Lower lobe of right lung (tissue), 2 donors: ENCODE data around the gene MYCL. TPM values are rescaled to one million over a fixed set of nuclear protein-coding genes. Genes with fewer than 3 reads are reported as not detected.
"Not testable (repeated sequence)": the region's sequence is repeated elsewhere in the genome, so short reads cannot be mapped to it uniquely, and the experiment has no call there.

Experiments
- ATAC-seq, 2 donors: fragments of 200-7000 bp; cut with Tn5 transposase; one replicate each; pipeline ENCODE4 v1.9.1; 2020 to 2022; ENCODE audit warnings: mild to moderate bottlenecking in 2 of 2, moderate library complexity in 2 of 2
- DNase-seq: peaks from one replicate; pipeline ENCODE4 v3.0.0-alpha.2; 2020
- H3K27ac ChIP-seq: fragments of 200-600 bp; one replicate; pipeline ENCODE4 v1.8.0; 2022
- H3K27me3 ChIP-seq: fragments of 200-600 bp; one replicate; pipeline ENCODE4 v1.8.0; 2022; ENCODE audit warnings: low read depth
- H3K36me3 ChIP-seq: fragments of 200-600 bp; one replicate; pipeline ENCODE4 v1.8.0; 2022; ENCODE audit warnings: mild to moderate bottlenecking
- H3K4me1 ChIP-seq: fragments of 200-600 bp; one replicate; pipeline ENCODE4 v1.8.0; 2022
- H3K4me3 ChIP-seq: fragments of 200-600 bp; one replicate; pipeline ENCODE4 v1.8.0; 2022; ENCODE audit warnings: mild to moderate bottlenecking
- H3K9me3 ChIP-seq: fragments of 200-600 bp; one replicate; pipeline ENCODE4 v1.8.0; 2022
- CTCF ChIP-seq: fragments of 200-600 bp; IDR thresholded peaks from one replicate; pipeline ENCODE4 v1.8.0; 2022; ENCODE audit warnings: antibody characterized with exemption, mild to moderate bottlenecking
- intact Hi-C: fragments of 100-400 bp; cut with DNase I; formaldehyde crosslinking; loops from one replicate; pipeline ENCODE4 v1.11.0; 2022
- total RNA-seq: library from RNA; stranded (reverse); fragmentation: NEBNext Ultra II Directional; extraction: Animal tissue kit (Norgen Biotek cat#: 25700); gene quantifications from one replicate; pipeline ENCODE4 v1.2.1, GENCODE V29; 2021
- donor health status: DM: no; HTN: yes; CAD: no; lungs with severe emphysema.

The MYCL gene
- total RNA-seq, 1 donor from 2014 or later: 3.9 TPM

DNA sequence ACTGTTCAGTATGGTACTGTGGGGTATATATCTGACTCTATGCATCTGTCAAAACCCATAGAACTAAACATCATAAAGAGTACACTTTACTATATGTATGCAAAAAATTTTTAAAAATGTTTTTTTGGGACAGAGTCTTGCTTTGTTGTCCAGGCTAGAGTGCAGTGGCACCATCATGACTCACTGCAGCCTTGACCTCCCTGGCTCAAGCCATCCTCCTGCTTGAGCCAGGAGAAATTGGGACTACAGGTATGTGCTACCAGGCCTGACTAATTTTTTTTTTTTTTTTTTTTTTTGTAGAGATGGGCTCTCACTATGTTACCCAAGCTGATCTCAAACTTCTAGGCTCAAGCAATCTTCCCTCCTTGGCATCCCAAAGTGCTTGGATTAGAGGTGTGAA lies 29.9 kb downstream of the MYCL start:
- H3K9me3 ChIP-seq: no peaks in the 10 kb centered on the region
- no peak overlapping the region for H3K4me3 ChIP-seq
- H3K27me3 ChIP-seq: no peaks in the 10 kb centered on the region
- intact Hi-C loops: no loop called here
- H3K36me3 ChIP-seq: peaks cover 4% of the 10 kb centered on the region
- no peak overlapping the region for H3K27ac ChIP-seq
- ATAC-seq: no peak
- H3K4me1 ChIP-seq: peaks cover 10% of the 10 kb centered on the region
- TF ChIP-seq CTCF: no peak
- DNase-seq: no peak

GRCh38 chr1:39871043-39871442 lies 30.7 kb downstream of the MYCL start:
- intact Hi-C loops, ATAC-seq, H3K27ac ChIP-seq, H3K36me3 ChIP-seq, DNase-seq, H3K4me3 ChIP-seq, H3K9me3 ChIP-seq, H3K27me3 ChIP-seq: not testable (repeated sequence)
- H3K4me1 ChIP-seq: peaks cover 10% of the 10 kb centered on the region

- ATAC-seq, intact Hi-C loops, H3K27me3 ChIP-seq, H3K36me3 ChIP-seq, H3K9me3 ChIP-seq, DNase-seq, H3K4me3 ChIP-seq, H3K4me1 ChIP-seq, H3K27ac ChIP-seq: not testable (repeated sequence)
Measured at GRCh38 chr1:39869538-39870112, 32.1 kb downstream of the MYCL start.

- TF ChIP-seq CTCF: no peak
- Histone ChIP-seq H3K27me3 (no peaks in the 10 kb centered on the region), H3K4me1 (no peaks in the 10 kb centered on the region), H3K4me3 (no peak overlapping the region), H3K36me3 (peaks cover 5% of the 10 kb centered on the region), H3K9me3 (no peaks in the 10 kb centered on the region), H3K27ac (no peak overlapping the region)
- DNase-seq (no peak), ATAC-seq (no peak)
- intact Hi-C loops: no loop called here
Measured at GRCh38 chr1:39866767-39867166, 35.0 kb downstream of the MYCL start.

DNA sequence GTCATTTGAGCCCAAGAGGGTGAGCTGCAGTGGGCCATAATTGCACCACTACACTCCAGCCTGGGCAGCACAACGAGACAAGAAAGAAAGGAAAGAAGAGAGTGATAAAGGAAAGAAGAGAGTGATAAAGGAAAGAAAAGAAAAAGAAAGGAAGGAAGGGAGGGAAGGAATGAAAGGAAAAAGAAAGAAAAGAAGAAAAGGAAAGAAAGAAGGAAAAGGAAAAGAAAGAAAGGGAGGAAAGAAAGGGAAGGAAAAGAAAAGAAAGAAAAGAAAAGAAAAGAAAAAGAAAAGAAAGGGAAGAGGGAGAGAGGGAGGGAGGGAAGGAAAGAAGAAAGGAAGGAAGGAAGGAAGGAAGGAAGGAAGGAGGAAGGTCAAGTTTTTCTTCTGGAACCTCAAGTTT lies 36.0 kb downstream of the MYCL start:
- Histone ChIP-seq H3K27ac (no peak overlapping the region), H3K27me3 (no peaks in the 10 kb centered on the region), H3K9me3 (no peaks in the 10 kb centered on the region), H3K36me3 (peaks cover 5% of the 10 kb centered on the region), H3K4me1 (no peaks in the 10 kb centered on the region), H3K4me3 (no peak overlapping the region)
- intact Hi-C loops: no loop called here
- DNase-seq (no peak), ATAC-seq (no peak)
- no peak for TF ChIP-seq CTCF

DNA sequence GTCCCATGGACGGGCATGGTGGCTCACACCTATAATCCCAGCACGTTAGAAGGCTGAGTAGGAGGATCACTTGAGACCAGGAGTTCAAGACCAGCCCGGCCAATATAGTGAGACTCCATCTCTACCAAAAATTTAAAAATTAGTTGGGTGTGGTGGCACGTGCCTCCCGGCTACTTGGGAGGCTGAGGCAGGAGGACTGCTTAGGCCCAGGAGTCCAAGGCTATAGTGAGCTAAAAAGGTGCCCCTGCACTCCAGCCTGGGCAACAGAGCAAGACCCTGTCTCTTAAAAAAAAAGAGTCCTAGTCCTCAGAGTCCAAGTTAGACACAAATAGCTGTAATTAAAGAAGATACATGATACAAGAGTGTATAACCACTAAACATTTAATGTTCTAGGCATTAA lies 38.5 kb downstream of the MYCL start:
- Histone ChIP-seq H3K9me3 (no peaks in the 10 kb centered on the region), H3K27ac (no peak overlapping the region), H3K27me3 (no peaks in the 10 kb centered on the region), H3K4me3 (no peak overlapping the region), H3K36me3 (peaks cover 5% of the 10 kb centered on the region), H3K4me1 (no peaks in the 10 kb centered on the region)
- DNase-seq (no peak), ATAC-seq (no peak)
- no peak for TF ChIP-seq CTCF
- intact Hi-C loops: no loop called here

- H3K9me3 ChIP-seq: no peaks in the 10 kb centered on the region
- TF ChIP-seq CTCF: no peak
- H3K27ac ChIP-seq: no peak overlapping the region
- H3K36me3 ChIP-seq: peaks cover 3% of the 10 kb centered on the region
- no peak overlapping the region for H3K4me3 ChIP-seq
- H3K4me1 ChIP-seq: no peaks in the 10 kb centered on the region
- H3K27me3 ChIP-seq: no peaks in the 10 kb centered on the region
- DNase-seq: no peak
- intact Hi-C loops: no loop called here
- ATAC-seq: no peak
Measured at GRCh38 chr1:39861003-39861402, 40.7 kb downstream of the MYCL start.
